PFSK-1 (cell line): Measurements from ENCODE around the gene PHLPP1.

Source experiments
- FOXP2 ChIP-seq: optimal IDR thresholded peaks from 2 replicates; pipeline ENCODE3; 2011; ENCODE audit warnings: borderline replicate concordance, control low read depth, inconsistent platforms; ENCODE audit not compliant: insufficient read depth; ENCODE audit errors: extremely low read length, extremely low read depth
- POLR2AphosphoS5 ChIP-seq: IDR thresholded peaks from 2 replicates; pipeline ENCODE4 v1.6.1; 2012; ENCODE audit warnings: low read depth, mild to moderate bottlenecking, control low read depth, low read length, moderate library complexity
- SIN3A ChIP-seq: IDR thresholded peaks from 2 replicates; pipeline ENCODE4 v1.6.1; 2012; ENCODE audit warnings: mild to moderate bottlenecking, low read length, moderate library complexity, borderline replicate concordance; ENCODE audit not compliant: insufficient read depth
- TAF1 ChIP-seq: IDR thresholded peaks from 2 replicates; pipeline ENCODE4 v1.6.1; 2012; ENCODE audit warnings: low read length, control low read depth, borderline replicate concordance; ENCODE audit not compliant: insufficient read depth
- TF ChIP-seq, protein P1 (sequence below), 2 experiments: IDR thresholded peaks; 2 replicates each; pipeline versions ENCODE4 v1.6.1 to v1.8.0; 2011 to 2012; ENCODE audit warnings: low read depth in 2 of 2, low read length in 2 of 2, control low read depth in 1 of 2, inconsistent platforms in 1 of 2, mild to moderate bottlenecking in 1 of 2, moderate library complexity in 1 of 2; ENCODE audit not compliant: insufficient read depth in 1 of 2

The PHLPP1 gene

DNA sequence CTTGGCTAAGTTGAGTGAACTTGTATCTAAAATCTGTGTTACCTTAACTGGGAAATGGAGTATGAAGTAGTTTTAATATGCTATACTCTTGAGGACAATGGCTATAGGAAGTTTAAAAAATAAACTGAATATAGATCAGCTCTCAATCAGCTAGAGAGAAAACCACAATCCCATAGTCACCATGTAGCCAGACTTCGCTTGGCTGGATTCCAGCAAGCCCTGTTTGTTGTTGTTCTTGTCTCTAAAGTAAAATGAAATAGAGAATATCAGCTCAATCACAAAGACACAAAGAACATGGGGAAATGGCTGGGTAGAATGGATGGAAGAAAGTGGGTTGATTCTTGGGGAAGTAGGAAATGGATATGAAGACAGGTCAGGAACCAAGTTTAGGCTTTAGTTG, 234.9 kb downstream of the PHLPP1 start:
- TF ChIP-seq FOXP2 (no peak), TAF1 (no peak), POLR2AphosphoS5 (no peak), SIN3A (no peak)
- TF ChIP-seq, protein P1, sequence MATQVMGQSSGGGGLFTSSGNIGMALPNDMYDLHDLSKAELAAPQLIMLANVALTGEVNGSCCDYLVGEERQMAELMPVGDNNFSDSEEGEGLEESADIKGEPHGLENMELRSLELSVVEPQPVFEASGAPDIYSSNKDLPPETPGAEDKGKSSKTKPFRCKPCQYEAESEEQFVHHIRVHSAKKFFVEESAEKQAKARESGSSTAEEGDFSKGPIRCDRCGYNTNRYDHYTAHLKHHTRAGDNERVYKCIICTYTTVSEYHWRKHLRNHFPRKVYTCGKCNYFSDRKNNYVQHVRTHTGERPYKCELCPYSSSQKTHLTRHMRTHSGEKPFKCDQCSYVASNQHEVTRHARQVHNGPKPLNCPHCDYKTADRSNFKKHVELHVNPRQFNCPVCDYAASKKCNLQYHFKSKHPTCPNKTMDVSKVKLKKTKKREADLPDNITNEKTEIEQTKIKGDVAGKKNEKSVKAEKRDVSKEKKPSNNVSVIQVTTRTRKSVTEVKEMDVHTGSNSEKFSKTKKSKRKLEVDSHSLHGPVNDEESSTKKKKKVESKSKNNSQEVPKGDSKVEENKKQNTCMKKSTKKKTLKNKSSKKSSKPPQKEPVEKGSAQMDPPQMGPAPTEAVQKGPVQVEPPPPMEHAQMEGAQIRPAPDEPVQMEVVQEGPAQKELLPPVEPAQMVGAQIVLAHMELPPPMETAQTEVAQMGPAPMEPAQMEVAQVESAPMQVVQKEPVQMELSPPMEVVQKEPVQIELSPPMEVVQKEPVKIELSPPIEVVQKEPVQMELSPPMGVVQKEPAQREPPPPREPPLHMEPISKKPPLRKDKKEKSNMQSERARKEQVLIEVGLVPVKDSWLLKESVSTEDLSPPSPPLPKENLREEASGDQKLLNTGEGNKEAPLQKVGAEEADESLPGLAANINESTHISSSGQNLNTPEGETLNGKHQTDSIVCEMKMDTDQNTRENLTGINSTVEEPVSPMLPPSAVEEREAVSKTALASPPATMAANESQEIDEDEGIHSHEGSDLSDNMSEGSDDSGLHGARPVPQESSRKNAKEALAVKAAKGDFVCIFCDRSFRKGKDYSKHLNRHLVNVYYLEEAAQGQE (IDR thresholded peaks at IDR 0.05; ENCODE audit: insufficient read depth in 1 of 2, low read depth in 2 of 2, low read length in 2 of 2) = no peak

DNA sequence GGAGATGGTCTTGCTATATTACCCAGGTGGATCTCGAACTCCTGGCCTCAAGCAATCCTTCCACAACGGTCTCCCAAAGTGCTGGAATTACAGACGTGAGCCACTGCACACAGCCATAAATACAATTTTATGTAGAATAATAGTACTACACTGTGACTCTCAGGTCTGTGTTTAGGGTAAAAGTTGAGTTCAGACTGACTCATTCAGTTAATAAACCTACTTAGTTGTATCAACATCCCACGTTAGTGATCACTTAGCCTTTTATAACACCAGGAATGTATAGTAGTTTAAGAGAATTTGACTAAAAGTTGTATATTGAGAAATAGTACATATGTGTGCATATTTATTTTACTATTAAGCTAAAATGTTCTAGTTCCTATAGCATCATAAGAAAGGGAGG, 237.5 kb downstream of the PHLPP1 start:
- TF ChIP-seq FOXP2 (no peak), SIN3A (no peak), TAF1 (no peak), POLR2AphosphoS5 (no peak)
- TF ChIP-seq, protein P1 (IDR thresholded peaks at IDR 0.05; ENCODE audit: insufficient read depth in 1 of 2, low read depth in 2 of 2, low read length in 2 of 2) = no peak

DNA sequence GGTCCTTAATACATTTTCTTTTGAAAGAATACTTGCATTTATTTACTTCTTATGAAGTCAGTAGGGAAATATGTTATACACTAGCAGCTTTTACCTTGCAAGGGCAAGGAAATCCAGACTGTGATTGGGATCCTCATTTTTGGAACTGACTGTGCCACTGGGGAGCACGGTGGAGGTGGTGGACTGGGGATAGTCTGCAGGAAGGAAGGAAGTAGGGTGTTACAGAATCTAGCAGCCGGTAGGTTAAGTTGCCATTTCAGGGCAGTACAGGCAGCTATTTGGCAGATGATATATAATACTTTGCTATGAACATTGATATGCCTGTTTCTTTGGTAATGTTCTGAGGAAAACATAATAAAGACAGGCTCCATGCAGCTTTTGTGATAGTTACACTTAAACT, 238.3 kb downstream of the PHLPP1 start:
- TF ChIP-seq, protein P1 (IDR thresholded peaks at IDR 0.05; ENCODE audit: insufficient read depth in 1 of 2, low read depth in 2 of 2, low read length in 2 of 2) = no peak

DNA sequence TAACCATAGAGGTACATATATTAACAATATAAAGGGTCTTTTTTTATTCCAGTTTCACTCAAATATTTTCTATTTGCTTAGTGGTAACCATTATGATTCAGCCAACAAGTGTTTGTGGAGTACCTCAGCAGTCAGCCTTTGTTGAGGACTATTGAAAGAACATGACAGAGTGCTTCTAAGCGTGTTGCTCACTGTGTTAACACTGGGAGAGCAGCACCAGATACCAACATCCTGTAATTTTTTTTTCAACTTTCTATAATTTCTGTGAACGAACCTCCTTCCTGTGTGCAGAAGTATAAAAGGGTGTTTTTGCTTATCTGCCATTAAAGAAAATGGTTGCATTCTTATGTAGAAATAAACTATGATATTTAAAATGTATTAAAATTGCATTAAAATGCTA, 239.0 kb downstream of the PHLPP1 start:
- no peak for TF ChIP-seq FOXP2
- TF ChIP-seq POLR2AphosphoS5 = no peak
- TF ChIP-seq TAF1 = no peak
- no peak for TF ChIP-seq SIN3A
- TF ChIP-seq, protein P1 (IDR thresholded peaks at IDR 0.05; ENCODE audit: insufficient read depth in 1 of 2, low read depth in 2 of 2, low read length in 2 of 2) = no peak

DNA sequence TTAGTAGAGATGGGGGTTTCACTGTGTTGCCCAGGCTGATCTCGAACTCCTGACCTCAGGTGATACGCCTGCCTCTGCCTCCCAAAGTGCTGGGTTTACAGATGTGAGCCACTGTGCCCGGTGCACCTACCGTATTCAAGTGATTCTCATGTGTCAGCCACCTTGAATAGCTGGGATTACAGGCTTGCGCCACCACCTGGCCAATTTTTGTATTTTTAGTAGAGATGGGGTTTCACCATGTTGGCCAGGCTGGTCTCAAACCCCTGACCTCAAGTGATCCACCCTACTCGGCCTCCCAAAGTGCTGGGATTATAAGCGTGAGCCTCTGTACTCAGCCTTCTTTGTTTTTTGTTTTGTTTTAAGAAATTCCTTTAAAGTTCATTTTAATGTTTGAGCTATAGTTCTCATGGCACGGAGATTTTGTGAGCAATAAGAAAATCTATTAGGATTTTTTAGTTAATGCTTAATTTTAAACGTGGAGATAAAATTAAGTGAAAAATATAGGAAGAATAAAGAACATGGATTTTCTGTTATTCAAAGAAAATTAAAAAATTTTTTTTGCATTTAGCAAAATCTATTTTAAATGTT, 242.6 kb downstream of the PHLPP1 start:
- TF ChIP-seq POLR2AphosphoS5 (no peak), FOXP2 (no peak), SIN3A (no peak), TAF1 (no peak)
- TF ChIP-seq, protein P1 (IDR thresholded peaks at IDR 0.05; ENCODE audit: insufficient read depth in 1 of 2, low read depth in 2 of 2, low read length in 2 of 2) = no peak
